DND-41 (cell line): Measurements from ENCODE around the gene NPEPL1.

Source experiments
- ATAC-seq: fragments of 200-7000 bp; cut with Tn5 transposase; 3 replicates; pipeline ENCODE4 v1.9.1; 2021; ENCODE audit warnings: low read depth; ENCODE audit not compliant: insufficient read depth
- DNase-seq: peaks from one replicate; pipeline ENCODE4 v3.0.0-alpha.2; 2020
- H2AFZ ChIP-seq: 2 replicates; pipeline ENCODE4 v1.6.0; 2012; ENCODE audit warnings: low read depth, low read length
- H3K27ac ChIP-seq: 2 replicates; pipeline ENCODE4 v1.5.1; 2012; ENCODE audit warnings: low read length, inconsistent platforms
- H3K27me3 ChIP-seq: fragments of 200-600 bp; sonication (generic); 2 replicates; pipeline ENCODE4 v1.6.0; 2012; ENCODE audit warnings: low read length, mild to moderate bottlenecking, inconsistent platforms; ENCODE audit not compliant: insufficient read depth, poor library complexity
- H3K36me3 ChIP-seq: 2 replicates; pipeline ENCODE4 v1.5.1; 2012; ENCODE audit warnings: low read length, inconsistent platforms; ENCODE audit not compliant: insufficient read depth
- H3K4me1 ChIP-seq: 2 replicates; pipeline ENCODE4 v1.5.1; 2012; ENCODE audit warnings: mild to moderate bottlenecking, low read length; ENCODE audit not compliant: insufficient read depth
- H3K4me2 ChIP-seq: 2 replicates; pipeline ENCODE4 v1.6.0; 2012; ENCODE audit warnings: mild to moderate bottlenecking, moderate library complexity, low read length, inconsistent platforms; ENCODE audit not compliant: insufficient read depth
- H3K4me3 ChIP-seq, 2 experiments: fragments of 200-600 bp in 1 of 2; shearing (Covaris generic) in 1 of 2; 2 replicates each; pipeline ENCODE4 v1.5.1; 2012 to 2016; ENCODE audit warnings: inconsistent platforms in 2 of 2, low read length in 2 of 2, mild to moderate bottlenecking in 2 of 2, low read depth in 1 of 2, moderate library complexity in 1 of 2
- H3K79me2 ChIP-seq: 2 replicates; pipeline ENCODE4 v1.6.0; 2012; ENCODE audit warnings: low read length, inconsistent platforms; ENCODE audit not compliant: insufficient read depth
- H3K9ac ChIP-seq: 2 replicates; pipeline ENCODE4 v1.6.0; 2012; ENCODE audit warnings: low read depth, mild to moderate bottlenecking, inconsistent platforms, low read length, moderate library complexity
- H3K9me3 ChIP-seq: 2 replicates; pipeline ENCODE4 v1.5.1; 2012; ENCODE audit warnings: low read length, moderate library complexity, mild to moderate bottlenecking, inconsistent platforms; ENCODE audit not compliant: insufficient read depth, severe bottlenecking
- H4K20me1 ChIP-seq: 2 replicates; pipeline ENCODE4 v1.6.0; 2012; ENCODE audit warnings: low read length; ENCODE audit not compliant: insufficient read depth
- EZH2 ChIP-seq: IDR thresholded peaks from 3 replicates; pipeline ENCODE4 v1.6.1; 2012; ENCODE audit warnings: borderline replicate concordance, low read depth, mild to moderate bottlenecking, moderate library complexity, low read length, inconsistent platforms; ENCODE audit not compliant: severe bottlenecking
- TF ChIP-seq, protein P1 (sequence below): IDR thresholded peaks from 2 replicates; pipeline ENCODE4 v1.5.1; 2012; ENCODE audit warnings: borderline replicate concordance, low read length, moderate library complexity, mild to moderate bottlenecking; ENCODE audit not compliant: poor library complexity, severe bottlenecking; ENCODE audit errors: extremely low read depth

The NPEPL1 gene

DNA sequence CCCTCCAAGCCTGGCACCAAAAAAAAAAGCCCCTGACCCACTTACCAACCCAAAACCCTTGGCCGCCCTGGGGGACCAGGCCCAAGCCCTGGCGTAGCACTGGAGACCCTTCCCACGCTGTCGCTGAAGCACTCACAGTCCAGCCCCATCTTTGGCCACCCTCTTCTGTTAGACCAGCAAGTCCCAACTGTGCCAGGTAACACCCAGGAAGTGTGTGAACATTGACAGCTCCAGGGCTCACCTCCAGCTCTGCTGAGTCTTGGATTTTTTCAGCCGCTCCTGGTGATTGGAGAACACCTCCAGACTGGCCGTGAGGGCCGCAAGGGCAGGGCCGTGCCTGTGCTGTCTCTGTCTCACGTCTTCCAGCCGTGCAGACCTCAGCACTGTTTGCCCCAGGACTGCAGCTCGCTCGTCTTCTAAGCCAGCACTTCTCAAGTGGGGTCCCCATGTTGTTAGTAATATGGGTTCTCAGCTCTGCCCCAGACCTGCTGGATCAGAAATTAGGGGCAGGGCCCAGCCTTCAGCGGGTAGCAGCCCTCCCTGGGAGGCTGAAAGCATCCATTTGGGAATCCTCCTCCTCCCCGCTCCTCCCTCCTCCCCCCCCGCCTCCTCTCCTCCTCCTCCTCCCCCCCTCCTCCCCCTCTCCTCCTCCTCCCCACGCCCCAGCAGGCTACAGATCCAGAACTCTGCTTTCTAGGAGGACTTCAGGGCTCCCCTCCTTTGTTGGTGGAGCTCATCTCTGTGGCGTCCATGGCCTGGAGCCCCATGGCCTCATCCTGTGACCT, 18.1 kb downstream of the NPEPL1 start:
- no peaks in the 10 kb centered on the region for H3K27me3 ChIP-seq
- no peak overlapping the region for H3K27ac ChIP-seq
- H3K4me3 ChIP-seq = no peak overlapping the region
- H3K9ac ChIP-seq = no peak overlapping the region
- no peak overlapping the region for H3K4me2 ChIP-seq
- ATAC-seq = no peak
- TF ChIP-seq, protein P1, sequence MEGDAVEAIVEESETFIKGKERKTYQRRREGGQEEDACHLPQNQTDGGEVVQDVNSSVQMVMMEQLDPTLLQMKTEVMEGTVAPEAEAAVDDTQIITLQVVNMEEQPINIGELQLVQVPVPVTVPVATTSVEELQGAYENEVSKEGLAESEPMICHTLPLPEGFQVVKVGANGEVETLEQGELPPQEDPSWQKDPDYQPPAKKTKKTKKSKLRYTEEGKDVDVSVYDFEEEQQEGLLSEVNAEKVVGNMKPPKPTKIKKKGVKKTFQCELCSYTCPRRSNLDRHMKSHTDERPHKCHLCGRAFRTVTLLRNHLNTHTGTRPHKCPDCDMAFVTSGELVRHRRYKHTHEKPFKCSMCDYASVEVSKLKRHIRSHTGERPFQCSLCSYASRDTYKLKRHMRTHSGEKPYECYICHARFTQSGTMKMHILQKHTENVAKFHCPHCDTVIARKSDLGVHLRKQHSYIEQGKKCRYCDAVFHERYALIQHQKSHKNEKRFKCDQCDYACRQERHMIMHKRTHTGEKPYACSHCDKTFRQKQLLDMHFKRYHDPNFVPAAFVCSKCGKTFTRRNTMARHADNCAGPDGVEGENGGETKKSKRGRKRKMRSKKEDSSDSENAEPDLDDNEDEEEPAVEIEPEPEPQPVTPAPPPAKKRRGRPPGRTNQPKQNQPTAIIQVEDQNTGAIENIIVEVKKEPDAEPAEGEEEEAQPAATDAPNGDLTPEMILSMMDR = no peak
- no peak for TF ChIP-seq EZH2
- H3K9me3 ChIP-seq = no peaks in the 10 kb centered on the region
- no peak overlapping the region for H2AFZ ChIP-seq
- H3K79me2 ChIP-seq = no peaks in the 10 kb centered on the region
- peaks cover 4% of the 10 kb centered on the region; the same call in 1 of the 2 replicates for H4K20me1 ChIP-seq
- no peaks in the 10 kb centered on the region for H3K4me1 ChIP-seq
- peaks cover 23% of the 10 kb centered on the region for H3K36me3 ChIP-seq
- DNase-seq = peak; percentile 3

DNA sequence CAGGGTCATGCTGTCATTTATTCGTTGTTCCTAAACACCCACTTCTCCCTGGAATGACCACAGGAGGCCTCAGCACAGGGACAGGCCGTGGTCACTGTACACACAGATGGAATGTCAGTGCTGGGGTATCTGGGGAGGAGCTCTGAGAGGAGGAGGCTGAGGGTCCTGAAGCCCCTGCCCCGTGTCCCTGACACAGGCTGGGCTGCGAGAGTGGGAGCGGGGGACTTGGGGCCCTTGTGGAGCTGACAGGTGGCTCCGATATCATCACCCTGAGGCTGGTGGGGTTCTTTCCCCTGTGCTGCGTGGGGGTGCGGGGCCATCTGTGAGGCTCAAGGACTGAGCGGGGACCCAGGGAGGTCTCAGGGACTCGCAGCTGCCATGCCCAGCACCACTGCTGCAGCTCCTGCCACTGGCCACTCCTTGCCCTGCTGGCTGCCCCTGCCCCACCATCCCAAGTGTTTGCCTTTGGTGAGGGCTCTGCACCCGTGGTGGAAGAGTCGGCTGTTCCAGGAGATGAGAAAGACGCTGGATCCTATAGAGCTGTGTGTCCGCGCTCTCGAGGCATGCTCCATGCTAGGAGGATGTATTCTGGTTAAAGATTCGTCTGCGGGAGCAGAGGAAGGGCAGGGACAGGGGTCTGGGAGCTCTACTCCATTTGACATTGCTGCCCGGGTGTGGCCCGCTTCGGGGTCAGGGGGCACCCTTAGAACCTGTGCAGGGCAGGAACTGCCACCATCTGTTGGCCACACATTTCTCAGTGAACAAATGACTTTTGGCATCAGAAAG, 18.9 kb downstream of the NPEPL1 start:
- no peaks in the 10 kb centered on the region for H3K79me2 ChIP-seq
- peaks cover 4% of the 10 kb centered on the region; the same call in 1 of the 2 replicates for H4K20me1 ChIP-seq
- no peak overlapping the region for H2AFZ ChIP-seq
- DNase-seq = no peak
- no peak for ATAC-seq
- peaks cover 23% of the 10 kb centered on the region for H3K36me3 ChIP-seq
- H3K9me3 ChIP-seq = no peaks in the 10 kb centered on the region
- H3K4me1 ChIP-seq = no peaks in the 10 kb centered on the region
- no peak overlapping the region for H3K4me3 ChIP-seq
- H3K9ac ChIP-seq = no peak overlapping the region
- no peaks in the 10 kb centered on the region for H3K27me3 ChIP-seq
- no peak overlapping the region for H3K27ac ChIP-seq
- H3K4me2 ChIP-seq = no peak overlapping the region
- TF ChIP-seq, protein P1 = no peak
- no peak for TF ChIP-seq EZH2

DNA sequence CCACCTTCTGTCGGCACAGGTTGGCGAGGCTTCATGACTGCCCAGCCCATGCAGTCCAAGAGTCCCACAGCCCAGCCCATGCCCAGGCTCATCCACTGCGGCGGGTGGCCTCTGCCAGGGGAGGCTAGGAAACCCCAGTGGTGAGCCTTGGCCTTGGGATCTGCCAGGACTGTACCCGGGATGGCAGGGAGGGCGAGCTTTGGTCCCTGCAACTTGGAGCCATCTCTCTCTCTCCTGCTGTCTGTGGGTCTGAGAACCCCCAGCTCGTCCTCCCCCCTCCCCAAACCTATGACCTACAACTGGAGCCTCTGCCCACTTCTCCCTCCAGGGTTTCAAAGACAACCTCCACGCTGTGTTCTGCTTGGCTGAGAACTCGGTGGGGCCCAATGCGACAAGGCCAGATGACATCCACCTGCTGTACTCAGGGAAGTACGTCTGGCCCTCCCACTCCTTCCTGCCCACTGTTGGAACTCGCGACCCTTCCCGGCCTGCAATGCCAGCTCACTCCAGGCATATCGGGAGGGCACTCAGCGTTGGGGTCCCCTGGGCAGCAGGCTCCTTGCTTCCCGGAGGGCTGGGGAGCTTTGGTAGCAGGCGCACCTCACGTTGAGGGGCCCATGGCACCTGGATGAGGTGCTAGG, 19.7 kb downstream of the NPEPL1 start:
- Histone ChIP-seq H3K9ac (no peak overlapping the region), H3K4me3 (no peak overlapping the region), H4K20me1 (peaks cover 4% of the 10 kb centered on the region; the same call in 1 of the 2 replicates), H3K36me3 (peaks cover 23% of the 10 kb centered on the region), H3K79me2 (no peaks in the 10 kb centered on the region), H2AFZ (no peak overlapping the region), H3K4me2 (no peak overlapping the region), H3K4me1 (no peaks in the 10 kb centered on the region), H3K27me3 (no peaks in the 10 kb centered on the region), H3K27ac (no peak overlapping the region), H3K9me3 (no peaks in the 10 kb centered on the region)
- DNase-seq (no peak), ATAC-seq (no peak)
- TF ChIP-seq, protein P1 = no peak
- TF ChIP-seq EZH2 = no peak
